Embryonic facial prominence (tissue), 1 donor: ENCODE data around the gene CABYR.

ENCODE experiments used
- DNase-seq: peaks from one replicate; pipeline ENCODE4 v3.0.0-alpha.2; 2016; ENCODE audit errors: extremely low spot score

Gene CABYR, protein sequence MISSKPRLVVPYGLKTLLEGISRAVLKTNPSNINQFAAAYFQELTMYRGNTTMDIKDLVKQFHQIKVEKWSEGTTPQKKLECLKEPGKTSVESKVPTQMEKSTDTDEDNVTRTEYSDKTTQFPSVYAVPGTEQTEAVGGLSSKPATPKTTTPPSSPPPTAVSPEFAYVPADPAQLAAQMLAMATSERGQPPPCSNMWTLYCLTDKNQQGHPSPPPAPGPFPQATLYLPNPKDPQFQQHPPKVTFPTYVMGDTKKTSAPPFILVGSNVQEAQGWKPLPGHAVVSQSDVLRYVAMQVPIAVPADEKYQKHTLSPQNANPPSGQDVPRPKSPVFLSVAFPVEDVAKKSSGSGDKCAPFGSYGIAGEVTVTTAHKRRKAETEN

GRCh38 chr18:24138789-24139616 lies at the start of gene CABYR:
Gene CABYR, plus strand, starts transcription at chr18:24139062. Its CDS starts 4,053 bp downstream, at chr18:24143115.
- peak; percentile 28 for DNase-seq

DNA sequence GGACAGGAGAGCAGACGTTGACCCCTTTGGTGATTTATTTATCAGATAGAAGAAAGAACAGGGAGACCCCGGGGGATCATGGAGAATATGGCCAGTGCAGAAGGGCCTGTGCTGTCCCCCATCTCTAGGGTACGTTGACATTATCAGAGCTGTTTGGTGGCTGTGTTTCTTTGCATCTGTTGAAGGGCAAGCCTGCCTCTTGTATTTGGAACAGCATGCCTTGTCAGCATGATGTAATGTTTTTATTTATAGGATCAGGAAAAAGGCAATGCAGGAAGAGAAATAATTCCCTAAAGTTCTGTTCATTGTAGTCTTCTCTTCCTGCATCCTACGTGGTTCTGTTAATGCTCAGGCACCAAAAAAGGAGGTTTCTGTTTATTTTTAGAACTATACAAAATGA lies 49.8 kb upstream of the CABYR start:
- DNase-seq: no peak

DNA sequence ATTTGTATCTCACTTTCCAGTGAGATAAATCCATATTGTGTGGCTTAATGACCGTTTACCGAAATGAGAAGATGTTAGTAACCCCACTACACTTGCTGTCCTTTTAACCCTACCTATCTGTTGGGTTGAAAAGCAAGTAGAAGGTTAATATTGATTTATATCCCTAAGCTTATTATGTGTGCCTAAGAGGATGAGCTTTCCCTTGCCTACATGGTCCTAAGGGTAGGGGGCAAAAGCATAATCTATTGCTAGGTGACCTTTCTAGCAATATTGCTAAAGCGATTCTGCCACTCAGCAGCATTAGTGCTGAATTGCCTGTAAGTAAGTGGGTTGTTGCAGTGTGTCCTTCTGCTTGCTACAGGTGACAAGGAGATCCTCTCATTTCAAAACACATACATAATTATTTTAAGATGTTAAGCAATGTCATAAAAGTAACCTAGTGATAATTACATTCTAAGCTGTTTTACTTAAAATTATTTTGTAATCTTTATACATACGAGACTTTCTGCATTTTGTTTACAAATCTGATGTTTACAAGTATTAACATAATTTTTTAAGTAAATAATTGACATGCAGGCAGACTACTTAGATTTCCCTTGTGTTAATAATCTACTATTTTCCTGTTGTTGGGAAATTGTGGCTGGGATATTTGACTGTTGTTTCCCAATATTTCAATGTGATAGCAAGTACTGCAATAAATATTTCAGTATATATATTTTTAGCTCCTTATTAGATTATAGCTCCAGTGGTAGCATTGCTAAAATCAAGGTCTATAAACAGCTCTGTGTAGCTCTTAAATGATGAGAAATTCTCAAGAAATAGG lies 49.1 kb upstream of the CABYR start:
- DNase-seq: no peak

DNA sequence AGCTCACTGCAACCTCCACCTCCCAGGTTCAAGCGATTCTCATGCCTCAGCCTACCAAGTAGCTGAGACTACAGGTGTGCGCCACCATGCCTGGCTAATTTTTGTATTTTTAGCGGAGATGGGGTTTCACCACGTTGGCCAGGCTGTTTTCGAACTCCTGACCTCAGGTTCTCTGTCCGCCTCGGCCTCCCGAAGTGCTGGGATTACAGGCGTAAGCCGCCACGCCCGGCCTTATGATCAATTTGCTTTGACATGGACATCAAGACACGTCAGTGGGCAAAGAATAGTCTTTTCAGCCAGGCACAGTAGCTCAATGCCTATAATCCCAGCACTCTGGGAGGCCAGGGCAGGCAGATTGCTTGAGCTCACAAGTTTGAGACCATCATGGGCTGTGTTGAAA lies 48.0 kb upstream of the CABYR start:
- DNase-seq: no peak

DNA sequence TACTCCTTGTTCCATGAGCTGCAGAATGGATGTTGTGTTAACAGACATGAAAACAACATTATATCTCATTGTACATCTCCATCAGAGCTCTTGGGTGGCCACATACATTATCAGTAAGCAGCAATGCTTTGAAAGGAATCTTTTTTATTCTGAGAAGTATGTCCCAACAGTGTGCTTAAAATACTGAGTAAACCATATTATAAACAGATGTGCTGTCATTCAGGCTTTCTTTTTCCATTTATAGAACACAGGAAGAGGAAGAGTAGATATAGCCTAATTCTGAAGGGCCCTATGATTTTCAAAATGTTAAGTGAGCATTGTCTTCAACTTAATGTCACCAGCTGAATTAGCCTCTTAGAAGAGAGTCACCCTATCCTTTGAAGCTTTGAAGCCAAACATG lies 44.3 kb upstream of the CABYR start:
- DNase-seq: no peak

DNA sequence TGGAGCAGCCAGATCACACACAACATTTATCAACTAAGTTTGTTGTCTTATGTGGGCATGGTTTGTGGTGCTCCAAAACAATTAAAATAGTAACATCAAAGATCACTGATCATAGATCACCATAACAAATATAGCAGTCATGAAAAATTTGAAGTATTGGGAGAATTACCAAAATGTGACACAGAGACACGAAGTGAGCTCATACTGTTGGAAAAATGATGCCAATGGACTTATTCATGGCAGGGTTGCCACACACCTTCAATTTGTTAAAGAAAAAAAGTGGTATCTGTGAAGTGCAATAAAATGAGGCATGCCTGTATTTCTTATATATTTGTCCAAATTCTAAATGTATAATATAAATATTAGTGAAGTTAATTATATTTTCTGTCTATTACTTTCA lies 42.9 kb upstream of the CABYR start:
- DNase-seq: no peak

DNA sequence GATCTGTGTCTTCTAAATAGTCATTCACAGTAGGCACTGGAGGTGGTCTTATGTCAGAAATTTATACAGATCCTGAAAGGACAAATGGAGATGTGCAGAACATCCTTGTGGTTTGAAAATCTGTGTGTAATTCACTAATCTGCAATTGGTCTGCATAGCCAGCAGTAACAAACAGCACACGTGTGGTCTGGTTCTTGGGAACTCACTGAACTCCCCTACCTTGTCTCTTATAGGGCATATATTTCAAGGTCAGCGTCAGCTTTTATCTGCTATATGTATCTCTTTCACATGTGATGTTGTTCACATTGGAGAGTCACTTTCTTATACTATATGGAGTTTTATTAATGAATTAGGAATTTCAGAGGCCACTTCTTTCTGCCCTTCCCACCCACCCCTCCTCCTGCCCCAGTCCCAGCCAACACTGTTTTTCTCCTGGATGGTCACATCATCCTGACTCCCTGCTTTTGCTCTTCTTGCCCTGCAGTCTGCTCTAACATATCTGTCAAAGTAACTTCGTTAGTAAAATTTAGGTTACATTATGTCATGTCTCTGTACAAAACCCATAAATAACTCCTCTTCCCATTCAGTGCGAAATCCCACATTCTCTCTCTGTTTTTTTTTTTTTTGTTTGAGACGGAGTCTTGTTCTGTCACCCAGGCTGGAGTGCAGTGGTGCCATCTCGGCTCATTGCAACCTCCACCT lies 35.4 kb upstream of the CABYR start:
- DNase-seq: no peak

DNA sequence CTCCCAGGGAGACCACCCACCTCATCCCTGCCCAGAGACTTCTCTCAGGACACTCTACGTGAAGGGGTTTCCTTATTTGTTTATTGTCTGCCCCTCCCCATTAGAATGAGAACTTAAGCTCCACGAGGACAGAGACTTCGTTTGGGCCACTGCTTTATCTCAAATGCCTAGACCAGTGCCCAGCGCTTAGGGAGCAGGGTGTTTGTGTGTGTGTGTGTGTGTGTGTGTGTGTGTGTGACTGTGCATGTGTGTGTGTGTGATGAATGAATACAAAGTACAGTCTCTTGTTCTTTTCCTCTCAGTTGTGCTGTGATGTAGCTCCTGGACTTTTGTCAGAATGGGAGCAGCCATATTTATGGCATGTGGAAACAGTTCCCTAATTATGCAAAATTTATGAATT lies 34.4 kb upstream of the CABYR start:
- DNase-seq: no peak

GRCh38 chr18:24108641-24109040 lies 30.2 kb upstream of the CABYR start:
- no peak for DNase-seq

GRCh38 chr18:24111936-24112335 lies 26.9 kb upstream of the CABYR start:
- DNase-seq: no peak

DNA sequence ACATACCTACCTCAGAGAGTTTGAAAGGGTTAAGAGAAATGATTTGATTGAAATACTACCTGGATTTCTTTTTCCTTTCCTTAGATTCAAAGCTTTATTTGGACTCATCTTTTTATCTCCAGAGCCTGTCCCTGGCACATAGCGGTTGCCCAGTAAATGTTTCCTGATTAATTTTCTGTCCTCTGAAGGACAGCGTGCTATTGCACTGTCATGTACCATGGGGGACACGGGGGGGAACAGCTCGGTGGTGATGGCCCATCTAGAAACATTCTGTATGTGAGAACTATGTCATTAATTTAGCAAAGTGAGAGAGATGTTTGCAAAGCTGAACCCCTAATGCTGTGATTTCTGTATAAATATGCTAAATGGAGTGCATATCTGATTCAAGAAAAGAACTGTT lies 26.4 kb upstream of the CABYR start:
- DNase-seq: no peak

DNA sequence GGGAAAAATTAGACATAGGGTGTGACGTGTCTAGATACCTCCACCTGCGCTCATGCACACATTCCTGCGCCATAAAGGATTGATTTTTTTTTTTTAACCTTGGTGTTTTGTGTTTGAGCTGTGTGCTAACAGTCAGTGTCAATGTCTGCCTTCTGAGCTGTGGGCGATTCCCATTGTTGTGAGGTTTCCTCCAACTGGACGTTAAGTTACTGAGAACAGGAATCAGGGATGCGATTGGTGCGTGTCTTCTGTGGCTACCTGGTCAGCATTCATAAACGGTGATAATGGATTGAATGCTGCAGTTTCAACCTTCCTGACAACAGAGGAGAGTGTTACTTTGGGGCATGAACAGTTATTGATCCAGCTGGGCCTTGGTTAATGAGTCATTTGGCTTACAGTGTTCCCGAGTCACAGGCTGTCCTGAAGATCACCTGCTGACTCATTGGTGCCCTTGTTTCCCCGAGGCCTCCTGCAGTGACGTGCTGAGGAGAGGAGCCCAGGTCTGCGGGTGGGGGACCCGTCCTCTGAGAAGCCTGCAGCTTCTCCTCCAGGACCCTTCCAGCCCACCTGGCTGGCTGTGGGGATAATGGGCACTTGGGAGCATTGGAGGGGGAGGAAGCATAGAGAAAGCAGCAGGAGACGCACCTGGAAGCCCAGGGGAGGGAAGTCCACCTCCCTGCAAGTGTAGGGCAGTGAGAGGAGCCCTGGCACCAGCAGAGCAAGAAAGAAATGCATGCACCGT lies 25.8 kb upstream of the CABYR start:
- DNase-seq: no peak

DNA sequence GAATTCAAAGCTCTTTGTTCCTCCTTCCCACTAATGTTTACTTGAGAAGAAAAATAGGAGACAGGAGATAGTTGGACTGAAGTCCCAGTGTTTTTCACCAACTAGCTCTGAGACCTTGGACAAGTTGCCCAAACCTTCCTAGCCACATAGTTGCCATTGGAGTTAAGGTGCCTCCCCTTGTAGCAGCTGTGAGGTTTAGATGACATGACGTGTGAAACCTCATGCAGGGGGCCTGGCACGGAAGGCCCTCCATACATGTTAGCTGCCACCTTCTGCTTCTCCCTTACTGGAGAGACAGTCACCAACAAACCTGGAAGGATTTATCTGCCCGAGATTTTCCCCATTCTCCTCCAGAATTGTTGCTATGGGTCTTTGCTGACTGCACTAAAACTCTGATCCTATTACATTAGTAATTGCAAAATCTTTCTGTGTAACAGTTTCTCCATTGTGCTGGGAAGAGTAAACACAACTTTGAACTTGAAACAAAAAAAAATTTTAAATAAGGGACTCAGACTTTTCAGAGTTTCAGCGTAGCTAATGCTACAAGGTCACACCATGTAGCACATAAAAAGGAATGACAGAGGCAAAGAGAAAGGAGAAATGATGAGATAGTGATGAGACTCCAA lies 23.8 kb upstream of the CABYR start:
- DNase-seq: no peak

DNA sequence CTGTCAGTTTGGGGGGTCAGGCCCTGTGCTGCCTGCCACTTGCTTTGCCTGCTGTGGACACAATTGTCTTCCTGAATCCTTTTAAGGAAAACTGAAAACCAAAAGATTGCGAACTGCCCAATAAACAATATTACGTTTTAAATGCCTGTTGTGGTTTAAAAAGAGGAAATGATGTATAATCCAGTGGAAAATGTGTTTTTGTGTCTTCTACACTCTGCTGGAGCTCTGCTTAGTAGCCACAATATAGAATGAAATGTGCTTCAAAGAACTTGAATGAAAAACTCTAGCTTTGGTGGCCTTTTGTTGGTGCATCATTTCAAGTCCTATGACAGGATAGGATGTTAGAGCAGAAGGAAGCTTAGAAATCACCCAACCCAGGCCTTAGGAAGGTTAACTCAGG lies 23.2 kb upstream of the CABYR start:
- DNase-seq: no peak

GRCh38 chr18:24118750-24119577 lies 19.9 kb upstream of the CABYR start:
- no peak for DNase-seq

DNA sequence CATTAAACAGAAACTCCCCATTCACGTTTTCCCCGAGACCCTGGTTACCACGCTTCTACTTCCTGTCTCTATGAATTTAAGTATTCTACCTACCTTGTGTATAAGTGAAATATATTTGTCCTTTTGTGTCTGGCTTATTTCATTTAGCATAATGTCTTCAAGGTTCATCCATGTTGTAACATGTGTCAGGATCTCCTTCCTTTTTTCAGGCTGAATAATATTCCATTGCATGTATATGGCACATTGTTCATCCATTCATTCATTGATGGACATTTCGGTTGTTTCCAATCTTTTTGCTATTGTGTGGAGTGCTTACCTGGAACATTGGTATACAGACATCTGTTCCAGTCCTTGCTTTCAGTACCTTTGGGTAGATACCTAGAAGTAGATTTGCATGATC lies 18.2 kb upstream of the CABYR start:
- no peak for DNase-seq

DNA sequence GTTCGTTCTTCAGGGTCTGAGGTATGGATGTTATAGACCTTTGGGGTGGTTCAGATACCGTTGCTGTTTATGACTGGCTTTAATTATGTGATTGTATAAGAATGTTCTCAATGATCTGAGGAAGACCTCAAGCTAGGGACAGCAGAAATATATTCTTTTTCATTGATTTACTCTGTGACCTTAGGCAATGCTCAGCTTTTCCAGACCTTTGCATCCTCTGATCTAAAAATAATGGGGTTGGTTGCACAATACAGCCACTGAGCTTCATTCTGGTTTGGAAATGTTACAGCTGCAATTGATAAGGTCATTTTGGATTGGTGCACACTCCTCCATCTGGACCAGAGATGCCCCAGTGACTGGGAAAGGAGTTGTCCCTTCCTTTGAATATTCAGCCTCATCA lies 17.2 kb upstream of the CABYR start:
- DNase-seq: no peak

GRCh38 chr18:24126155-24126961 lies 12.5 kb upstream of the CABYR start:
- no peak for DNase-seq

DNA sequence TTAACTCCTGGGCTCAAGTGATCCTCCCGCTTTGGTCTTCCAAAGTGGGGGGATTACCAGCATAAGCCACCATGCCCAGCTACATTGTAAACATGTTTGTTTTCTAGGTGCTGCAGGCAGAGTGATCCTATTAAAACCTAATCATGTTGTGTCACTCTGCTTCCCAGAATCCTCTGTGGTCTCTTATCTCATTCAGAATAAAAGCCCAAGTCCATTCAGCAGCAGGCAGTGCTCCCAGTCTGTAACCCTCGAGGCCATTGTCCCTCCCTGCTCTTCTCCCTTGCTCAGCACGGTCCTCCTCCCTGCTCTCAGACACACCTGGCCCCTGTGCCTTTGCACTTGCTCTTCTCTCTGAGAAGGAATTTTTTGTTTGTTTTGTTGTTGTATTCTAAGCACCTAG lies 11.1 kb upstream of the CABYR start:
- no peak for DNase-seq
